ENCODE data around the gene AFAP1.

The AFAP1 gene

DNA sequence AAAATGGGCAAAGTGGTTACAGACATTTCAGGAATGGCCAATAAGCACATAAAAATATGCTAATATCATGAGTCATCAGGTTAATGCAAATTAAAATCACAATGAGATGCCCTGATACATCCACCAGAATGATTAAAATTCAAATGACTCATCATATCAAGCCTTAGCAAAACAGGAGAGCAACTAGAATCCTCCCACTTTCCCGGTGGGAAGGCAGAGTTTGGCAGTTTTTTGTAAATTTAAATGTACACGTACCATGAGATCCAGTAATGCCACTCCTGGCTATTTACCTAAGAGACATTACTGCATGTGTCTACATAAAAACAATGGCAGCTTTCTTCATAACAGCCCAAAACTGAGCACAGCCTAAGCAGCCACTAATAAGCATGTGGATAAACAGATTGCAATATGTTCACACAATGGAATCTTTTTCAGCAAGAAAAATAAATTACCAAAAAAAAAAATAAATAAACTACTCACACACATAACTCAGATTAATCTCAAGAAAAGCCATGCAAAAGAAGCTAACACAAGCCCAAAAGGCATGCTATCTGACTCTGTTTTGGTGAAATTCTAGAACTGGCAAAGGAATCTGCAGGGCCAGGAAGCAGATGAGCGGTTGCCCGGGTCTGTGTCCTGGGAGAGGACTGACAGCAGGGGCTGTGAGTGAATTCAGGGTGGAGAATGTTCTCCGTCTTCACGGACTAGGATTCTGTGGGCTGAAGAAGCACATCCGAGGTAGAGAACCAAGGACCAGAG is 48.8 kb downstream of the AFAP1 start:
- DNase-seq = peak; percentile 72

DNA sequence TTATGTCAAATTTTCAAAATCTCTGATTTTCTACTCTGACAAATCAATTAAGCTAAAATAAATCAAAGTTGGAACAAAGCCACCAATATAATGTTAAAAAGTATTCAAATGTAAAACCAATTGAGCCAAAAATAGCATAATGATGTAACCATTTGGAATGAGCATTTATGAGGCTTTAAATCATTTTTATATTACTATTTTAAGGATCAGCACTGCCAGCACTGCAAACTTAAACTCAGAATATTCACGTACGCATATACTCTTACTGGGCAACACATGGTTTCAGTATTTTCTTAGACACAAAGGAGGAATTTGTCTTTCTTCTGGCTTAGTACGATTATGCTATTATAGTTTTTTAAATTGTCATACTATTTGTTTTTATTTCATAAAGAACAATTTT is 52.2 kb downstream of the AFAP1 start:
- no peak for DNase-seq

DNA sequence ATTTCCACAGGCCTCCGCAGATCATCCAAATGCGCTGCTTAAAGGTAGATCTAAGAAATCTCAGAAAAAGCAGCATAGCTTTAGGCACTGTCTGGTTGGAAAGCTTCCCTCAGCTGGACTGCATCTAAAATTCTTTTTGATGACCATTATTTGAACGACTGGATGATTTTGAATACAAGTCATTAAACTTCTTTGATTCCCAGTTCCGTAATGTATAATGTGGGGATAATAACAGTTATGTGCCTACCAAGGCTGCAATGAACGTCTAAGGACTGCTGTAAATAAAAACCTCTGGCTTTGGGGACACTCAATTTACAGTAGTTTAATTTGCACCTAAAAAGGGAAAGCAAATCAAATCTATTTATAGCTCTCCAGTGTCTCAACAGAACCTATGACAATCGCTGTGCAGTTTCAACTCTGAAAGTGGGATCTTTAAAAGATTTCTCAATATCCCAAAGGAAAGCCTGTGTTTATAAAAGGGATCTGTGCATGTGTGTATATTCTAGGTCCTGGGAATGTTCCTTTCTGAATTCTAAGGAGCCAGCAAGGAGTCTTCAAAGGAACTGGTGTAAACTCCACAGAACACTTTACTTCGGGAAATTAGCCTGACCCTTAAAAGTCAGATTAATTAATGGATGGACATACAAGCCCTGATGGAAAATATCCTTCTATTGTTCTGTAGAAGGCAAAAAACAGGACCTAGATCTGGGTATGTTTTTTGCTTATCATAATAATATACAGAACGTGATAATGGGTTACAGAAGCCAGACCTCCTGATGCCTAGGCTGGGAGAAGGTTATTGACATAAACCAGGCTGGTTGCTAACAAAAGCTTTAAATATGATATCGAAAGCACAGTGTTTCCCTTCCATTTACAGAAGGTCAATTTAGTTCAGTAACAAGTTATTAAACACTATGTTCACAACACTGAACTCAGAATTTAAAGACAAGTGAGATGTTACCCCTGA is 53.4 kb downstream of the AFAP1 start:
- DNase-seq = no peak

DNA sequence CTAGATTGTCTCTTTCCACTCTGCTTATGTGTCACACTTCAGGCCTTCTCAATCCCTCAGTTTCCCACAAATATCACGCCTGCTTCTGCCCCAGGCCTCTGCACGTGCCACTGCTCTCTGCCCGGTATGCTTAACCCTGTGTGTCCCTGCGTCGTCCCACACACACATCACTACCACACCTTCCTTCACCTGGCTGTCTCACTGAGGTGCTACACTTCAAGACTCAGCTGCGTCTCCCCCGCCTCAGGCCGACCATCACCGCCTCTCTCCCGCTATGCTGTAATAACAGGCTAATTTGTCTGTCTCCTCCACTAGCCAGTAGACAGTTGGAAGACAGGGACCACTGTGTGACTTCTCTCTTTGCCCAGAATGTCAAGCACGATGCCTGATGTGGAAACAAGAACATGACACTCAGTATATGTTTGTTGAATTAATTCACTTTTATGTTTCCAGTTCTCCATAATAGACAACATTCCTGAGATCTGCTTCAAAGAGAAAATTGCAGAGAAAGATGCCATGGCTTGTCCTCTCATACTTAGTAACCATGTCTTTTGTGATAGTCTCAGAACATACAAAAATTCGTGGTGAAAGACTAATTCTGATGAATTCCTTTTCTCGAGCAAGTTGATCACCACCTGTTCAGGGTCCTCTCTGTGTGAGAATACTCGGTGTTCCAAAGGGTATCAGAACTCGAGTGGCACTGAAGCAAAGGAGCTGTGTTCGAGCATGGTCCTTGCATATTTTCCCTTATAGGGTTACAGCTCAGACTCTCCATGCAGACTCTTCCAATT is 54.2 kb downstream of the AFAP1 start:
- DNase-seq = no peak

DNA sequence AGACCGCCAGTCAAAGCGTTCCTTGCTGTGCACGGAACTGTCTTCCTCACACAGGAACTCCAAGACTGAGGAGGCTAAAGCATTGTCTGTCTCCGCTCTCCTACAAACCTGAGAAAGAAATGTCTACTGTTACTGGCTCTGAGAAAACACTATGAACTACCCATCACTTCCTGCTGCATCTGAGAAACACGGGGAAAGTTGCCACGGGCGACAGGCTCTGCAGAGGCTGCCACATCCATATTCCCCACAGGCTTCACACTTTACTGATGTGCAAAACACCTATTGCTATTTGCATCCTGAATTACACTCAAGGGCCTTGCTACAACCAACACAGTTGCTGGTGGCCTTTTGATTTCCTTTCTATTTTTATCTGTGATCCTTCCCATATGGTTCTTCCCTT is 59.0 kb downstream of the AFAP1 start:
- DNase-seq = no peak

DNA sequence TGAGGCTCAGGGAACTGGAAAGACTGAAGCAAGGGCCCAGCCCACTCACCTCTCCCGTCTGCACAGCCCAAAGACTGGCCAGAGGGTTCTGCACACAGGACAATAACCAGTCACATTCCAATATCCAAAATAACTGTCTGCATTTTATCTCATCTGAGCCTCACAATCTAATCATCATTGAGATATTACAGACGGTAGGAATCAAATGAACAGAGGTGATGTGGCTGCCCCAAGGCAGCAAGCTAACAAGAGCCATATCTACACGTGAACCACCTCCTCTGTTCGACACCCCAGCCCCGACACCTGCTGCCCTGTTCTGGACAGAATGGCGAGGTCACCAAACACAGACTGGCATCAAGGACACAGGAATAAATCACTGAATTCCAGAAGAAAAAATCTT is 60.5 kb downstream of the AFAP1 start:
- no peak for DNase-seq

DNA sequence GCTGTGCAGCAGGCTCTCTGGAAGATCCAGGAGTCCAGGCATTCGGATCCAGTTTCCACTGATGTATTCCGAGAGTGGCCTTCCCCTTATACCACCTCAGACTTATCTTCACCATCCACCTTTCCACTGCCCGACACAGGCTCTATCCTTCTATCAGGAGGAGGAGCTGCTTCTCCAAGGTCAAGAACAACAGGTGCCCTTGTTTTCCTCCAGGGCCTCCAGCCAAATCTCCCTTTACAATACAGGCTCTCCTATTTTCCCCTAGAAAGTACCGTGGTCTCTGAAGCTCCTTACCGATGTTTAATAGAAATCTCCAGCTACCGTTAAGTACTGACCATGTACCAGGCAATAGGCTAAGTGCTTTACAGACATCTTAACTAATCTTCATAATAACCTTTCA is 61.3 kb downstream of the AFAP1 start:
- DNase-seq = no peak

DNA sequence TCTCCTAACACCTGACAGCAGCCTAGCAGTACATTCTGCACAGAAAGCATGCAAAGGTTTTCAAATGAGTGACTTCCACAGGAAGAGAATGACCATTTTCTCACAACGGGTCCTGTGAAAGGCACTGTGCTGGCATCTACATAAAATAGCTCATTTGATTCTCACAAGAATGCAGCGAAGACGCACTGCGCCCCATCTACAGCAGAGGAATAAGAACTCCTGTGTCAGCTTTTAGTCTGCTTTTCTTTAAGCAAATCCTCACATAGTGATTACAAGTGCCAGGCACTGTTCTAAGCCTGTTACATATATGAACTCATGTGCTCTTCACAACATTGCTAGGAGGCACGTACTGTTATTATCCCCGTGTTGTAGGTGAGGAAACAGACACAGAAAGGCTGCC is 62.5 kb downstream of the AFAP1 start:
- DNase-seq = no peak

DNA sequence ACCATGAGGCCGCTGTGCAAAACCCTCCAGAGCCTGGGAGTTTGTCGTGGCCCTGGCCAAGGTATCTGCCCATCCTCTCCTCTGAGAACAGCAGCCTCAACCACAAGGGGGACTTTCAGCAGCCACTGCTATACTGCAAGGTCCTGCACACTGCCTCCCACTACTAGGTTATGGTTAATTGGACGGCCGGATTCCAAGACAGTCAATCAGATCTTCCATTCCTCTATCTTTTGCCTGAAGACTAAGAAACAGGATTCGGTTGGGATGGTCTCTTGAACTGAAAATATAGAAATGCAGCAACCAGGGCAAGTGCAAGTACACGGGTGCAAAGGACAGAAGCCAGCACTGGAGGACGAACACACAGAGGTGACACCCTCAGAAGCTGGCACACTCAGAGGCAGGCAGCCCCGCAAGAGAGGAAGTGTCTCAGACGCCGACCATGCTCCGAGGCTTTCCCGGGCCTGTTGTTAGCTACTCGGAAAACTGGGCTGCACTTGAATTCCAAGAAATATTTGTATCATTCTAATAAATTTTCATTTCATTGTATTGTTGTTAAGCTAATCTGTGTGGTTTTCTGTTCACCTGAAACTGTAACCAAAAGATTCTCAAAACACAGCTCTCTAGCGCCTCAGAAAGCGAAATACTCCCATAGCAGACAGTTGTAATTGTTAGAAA is 63.3 kb downstream of the AFAP1 start:
- no peak for DNase-seq

DNA sequence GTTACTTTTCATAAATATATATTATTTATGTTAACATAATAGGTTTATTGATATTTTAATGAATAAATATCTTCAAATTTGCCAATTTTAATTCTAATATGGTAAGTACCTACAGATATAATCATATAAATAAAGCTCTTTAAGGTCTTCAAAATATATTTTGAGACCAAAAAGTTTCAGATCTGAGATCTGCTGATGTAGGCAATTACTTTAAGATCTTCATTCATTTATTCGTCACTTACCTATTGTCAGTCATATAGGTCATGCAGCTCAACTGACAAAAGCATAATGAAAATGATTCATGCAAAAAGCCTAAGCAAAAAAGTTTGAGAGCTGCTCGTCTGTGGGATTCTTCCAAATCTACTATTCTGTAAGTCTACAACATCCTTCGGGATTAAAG is 64.8 kb downstream of the AFAP1 start:
- no peak for DNase-seq

DNA sequence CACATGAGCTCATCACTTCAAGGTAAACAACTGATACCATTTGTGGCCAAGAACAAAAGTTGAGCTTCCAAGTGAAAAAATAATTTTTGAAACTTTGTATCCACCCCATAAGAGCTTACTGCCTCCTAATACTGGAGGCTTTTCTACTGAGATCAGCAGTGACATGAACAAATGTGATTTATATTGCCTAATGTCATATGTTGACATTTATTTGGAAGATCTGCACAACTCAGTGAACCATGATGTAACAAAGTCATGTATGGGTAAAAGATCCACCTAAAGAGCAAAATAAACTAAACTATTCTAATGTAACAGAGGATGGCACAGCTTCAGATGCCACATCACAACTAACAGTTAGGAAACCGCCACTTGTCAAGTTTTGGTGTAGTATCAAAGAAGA is 65.8 kb downstream of the AFAP1 start:
- no peak for DNase-seq

DNA sequence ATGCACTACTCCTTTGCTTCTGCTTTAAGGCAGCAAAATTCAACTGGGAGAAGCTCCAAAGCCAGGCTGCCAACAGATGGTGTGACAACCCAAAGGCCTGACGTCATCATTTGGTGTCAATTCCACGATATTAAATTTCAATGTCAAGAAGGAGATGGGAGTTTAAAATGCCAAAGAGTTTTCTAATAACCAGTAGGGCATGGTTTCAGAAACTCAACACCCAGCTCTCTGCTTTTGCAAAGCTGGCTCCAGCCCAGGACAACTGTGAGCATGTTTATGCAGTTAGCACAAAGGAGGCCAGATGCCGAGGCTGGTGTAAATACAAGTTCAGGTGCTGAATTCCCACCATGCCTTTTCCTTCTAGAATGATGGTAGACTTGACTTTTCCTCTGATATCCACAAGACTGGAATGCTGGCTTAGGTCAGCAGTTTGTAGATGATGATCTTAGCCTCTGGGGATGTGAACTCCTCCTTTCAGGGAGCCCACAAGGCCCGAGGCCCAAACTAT is 67.3 kb downstream of the AFAP1 start:
- DNase-seq = peak; percentile 88

DNA sequence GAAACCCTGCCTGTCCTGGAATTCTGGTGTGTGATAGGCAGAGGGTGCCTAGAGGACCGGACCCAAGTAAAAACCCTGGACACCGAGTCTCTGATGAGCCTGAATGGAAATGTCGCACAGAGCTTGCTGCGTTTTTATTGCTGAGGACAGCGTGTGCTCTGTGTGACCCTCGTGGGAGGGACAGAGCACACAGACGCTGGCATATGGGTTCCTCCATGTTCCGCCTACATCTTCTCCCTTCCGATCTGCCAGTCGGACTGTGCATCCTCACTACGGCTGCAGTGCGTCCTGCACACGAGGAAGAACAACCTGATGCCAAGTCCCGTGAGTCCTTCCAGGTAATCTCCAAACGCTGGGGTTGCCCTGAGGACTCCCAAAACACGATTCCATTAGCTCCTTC is 68.3 kb downstream of the AFAP1 start:
- DNase-seq = no peak

DNA sequence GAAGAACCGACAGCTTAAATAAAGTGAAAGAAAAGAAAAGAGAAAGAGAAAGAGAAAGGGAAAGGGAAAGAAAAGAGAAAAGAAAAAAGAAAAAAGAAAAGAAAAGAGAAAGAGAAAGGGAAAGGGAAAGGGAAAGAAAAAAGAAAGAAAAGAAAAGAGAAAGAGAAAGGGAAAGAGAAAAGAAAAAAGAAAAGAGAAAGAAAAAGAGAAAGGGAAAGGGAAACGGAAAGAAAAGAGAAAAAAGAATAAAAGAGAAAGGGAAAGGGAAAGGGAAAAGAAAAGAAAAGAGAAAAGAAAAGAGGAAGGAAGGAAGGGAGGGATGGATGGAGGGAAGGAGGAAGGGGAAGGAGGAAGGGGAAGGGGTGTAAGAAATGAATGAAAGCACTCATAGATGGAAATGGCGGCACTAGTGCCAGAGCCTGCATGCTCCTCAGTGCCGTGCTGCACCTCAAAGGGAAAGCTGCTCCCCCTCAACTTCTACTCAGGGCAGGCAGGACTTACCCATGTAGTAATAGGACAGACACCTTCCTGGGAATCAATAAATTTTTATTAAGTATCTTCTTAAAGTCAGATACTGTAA is 70.7 kb downstream of the AFAP1 start:
- no peak for DNase-seq

DNA sequence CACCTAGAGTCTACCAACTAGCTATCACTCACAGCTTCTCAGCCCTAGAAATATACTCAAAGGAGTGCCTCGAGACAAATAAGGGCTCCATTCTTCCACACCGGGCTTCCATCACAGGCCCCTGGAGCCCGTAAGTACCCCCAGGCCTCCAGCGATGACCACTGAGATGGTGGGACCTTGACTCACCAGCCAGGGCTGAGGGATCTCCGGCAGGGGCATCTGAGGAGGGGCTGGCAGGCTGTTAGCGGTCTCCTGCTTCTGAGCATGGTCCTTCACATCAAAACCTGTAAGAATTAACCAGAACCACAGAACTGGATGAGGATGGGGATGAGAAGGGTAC is 71.3 kb downstream of the AFAP1 start:
- no peak for DNase-seq

DNA sequence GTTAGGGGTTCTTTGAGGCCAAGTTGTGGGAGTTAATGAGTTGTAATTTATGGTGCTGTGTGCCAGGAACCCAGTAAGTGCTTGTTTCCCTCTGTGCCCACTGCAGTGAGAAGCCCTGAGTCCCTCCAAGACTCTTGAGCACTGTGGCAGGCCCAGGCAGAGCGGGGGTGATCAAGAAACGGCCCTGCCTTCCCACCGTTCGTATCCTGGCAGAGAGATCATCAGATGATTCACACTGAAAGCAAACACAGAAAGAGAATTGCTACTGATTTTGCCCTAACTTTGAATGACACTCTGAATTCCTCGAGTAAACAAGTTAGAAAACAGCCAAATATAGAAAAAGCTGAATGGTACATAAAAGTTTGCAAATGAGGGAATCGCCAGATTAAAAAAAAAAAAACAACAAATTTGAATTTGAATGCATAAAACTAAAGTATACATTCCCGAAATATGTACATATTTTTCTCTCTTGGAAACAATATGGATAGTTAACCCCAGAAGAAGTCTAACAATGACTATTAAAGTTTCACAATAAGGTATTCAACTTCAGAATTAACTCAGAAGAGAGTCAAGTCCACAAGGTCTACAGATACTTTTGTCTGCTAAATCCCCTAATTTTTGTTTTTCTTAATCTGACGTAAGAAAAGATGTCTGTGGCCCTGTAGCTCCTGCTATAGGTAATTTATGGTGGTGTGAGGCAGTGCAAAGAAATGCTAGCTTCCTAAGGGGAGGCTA is 71.8 kb downstream of the AFAP1 start:
- no peak for DNase-seq

DNA sequence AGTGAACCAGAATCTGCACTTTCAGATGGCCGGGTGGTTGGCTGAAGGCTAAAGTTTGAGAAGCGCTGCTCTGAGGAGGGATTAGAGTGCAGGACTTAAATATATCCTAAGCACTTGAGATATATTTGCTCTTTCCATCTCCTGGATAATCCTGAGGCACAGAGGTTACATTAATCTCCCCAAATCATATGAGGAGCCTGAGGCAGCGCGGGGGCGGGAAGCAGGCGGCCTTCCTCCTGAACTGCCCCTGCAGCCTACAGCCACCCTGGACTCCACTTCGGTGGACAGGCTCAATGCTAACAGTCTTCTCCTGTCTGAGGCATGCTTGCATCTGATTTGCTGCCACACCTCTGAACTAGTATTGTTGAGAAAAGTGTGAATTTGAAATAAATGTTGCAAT is 72.5 kb downstream of the AFAP1 start:
- no peak for DNase-seq

DNA sequence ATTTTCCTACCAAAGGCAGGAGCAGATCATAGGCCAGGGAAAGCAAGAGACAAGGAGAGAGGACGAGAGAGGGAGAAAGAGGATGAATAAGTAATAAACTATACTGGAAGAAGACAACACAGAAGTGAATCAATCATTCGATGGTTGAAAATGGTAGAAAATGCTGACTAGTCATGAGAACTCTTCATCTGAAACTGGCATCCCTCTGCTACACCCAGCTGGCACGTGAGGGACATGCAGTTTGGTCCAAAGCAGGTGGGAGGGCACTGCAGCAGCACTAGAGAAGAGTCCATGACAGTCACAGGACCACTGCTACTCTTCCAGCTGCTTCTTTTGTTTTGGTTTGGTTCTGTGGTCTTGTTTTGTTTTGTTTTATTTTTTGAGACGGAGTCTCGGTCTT is 74.1 kb downstream of the AFAP1 start:
- no peak for DNase-seq

DNA sequence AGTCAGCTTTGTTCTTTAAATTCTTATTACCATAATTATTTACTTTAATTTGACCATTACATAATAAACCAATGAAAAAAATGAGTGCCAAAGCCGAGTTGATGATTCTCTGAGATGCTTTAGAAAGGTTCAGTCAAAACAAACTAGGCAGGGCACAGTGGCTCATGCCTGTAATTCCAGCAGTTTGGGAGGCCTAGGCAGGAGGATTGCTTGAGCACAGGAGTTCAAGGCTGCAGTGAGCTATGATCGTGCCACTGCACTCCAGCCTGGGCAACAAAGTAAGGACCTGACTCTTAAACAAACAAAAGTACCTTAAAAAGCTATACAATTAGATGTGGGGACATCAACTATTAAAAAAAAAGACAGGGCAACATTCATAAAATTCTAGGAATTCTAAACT is 75.0 kb downstream of the AFAP1 start:
- DNase-seq = no peak

DNA sequence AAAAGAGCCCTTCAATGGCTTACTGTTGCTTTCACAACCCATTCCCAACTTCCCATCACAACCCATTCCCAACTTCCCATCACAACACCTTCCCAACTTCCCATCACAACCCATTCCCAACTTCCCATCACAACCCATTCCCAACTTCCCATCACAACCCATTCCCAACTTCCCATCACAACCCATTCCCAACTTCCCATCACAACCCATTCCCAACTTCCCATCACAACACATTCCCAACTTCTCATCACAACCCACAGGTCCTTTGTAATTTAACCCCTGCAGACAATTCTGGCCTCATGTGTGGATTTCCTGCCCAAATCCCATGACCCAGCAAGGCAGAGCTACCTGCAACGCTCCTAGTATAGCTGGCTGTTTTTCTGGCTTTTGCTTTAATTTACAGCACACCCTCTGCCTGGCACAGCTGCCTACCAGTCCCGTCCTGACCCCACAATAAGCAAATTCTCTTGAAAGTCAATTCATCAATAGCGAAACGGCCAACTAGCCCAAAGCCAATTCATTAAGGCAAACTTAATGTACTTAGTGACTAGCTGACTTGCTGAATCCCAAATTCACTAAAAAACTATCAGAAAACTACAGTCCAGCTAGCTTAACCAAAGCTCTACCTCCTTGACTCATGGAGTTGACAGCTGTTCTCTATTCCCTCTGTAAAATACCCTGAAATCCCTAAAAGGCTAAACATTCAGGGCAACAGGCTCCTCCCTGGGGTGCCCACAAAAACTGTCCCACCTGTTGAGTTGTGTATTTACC is 75.6 kb downstream of the AFAP1 start:
- no peak for DNase-seq
